SW 1271 (cell line): ENCODE data around the gene MED12.
A peak's percentile ranks its signal among the peaks of the same experiment; 100 is the strongest.

ENCODE experiments used
- DNase-seq, 2 experiments: peaks; one replicate each; lab custom pipeline; 2025; lab: John Stamatoyannopoulos, UW

The MED12 gene

DNA sequence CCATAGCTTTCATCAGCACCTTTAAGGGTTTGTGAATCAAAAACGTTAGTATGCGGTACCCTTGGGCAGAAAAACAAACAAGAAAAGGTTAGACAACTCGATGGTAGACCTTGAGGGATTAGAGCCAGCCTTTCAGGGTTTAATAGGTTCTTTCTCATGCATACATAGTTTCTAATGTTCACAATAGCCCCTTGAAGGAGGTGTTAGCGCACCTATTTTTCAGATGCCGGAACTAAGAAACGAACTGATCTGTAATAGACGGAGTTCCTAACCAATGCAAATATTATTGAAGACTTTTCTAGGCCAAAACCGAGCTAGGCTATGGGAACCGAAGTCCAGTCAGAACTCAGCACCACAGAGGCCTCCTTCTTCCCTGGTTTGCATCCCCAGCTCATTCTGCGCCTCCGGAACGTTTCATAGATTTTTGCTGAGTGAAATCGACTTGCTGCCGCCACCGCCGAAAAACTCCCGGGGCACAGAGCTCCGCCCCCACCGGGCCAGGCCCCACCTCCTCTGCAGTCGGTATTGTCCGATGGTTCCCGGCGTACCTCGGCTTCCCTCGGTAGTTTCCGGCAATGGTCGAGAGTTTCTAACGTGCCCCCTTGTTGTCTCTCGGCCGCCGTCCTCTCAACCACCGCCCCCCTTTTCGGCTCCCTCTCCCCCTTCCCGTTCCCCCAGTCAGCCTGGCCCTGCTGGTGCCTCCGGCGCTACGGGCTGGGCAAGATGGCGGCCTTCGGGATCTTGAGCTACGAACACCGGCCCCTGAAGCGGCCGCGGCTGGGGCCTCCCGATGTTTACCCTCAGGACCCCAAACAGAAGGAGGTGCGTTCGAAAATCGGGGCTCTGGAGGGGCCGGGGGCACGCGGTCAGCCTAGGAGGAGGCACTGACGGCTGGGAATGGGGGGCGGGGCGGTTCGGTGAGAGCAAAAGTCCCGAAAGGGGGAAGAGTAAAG is at the start of gene MED12:
Gene MED12, plus strand, starts transcription at position 565 of the 953 bp plus-strand sequence. Its CDS starts 159 bp downstream, at position 724.
- peak; percentile 19 to 71 for DNase-seq

DNA sequence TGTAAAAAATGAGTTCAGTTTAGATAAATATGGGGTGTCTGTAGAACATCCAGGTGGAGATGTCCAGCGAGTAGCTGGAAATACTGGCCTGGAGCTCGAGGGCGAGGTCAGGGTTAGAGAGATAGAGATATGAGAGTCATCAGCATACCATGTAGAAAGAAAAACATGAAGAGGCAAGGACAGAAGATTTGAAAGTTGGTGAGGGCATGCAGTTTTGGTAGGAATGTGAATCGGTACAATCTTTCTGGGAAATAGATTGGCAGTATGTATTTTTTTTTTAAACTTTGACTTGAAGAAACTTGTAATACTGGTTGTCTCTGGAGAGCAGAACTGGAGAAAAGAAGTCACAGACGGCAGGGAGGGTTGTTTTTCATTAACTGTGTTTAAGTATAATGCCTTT is 47.9 kb upstream of the MED12 start:
- DNase-seq = no peak

DNA sequence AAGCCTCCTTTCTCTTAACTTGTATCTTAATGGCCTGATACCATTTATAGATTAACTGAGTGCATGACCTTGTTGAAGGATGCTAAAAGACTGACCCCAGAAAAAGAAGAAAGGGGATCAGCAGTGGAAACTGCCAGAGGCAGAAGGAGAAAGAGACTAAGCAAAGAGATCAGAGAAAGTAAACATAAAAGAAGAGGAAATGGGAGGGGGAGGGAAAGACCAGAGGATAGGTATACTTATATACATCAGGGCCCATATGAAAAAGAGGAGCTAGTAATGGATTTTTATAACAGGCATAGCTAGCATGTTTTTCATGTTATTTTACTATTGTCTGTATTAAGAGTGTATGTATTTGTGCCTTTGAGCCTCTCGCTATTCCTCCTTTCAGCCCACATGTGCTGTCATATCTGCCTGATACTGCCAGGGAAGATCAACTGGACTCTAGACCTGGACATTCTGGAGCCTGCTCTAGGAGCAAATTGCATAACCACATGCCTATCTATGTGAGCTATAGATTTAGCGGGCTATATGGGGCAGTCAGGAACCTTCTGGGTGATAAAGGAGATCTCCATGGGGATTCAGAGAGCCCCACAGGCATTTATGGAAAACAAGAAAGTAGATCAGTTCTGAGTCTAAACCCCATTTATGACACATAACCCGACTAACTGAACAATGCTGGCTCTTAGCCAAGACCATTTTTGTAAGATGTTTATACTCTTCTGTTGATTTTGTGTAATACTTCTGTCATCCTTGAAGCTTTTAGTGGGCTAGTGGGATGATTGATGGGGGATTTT is 36.9 kb upstream of the MED12 start:
- no peak for DNase-seq

DNA sequence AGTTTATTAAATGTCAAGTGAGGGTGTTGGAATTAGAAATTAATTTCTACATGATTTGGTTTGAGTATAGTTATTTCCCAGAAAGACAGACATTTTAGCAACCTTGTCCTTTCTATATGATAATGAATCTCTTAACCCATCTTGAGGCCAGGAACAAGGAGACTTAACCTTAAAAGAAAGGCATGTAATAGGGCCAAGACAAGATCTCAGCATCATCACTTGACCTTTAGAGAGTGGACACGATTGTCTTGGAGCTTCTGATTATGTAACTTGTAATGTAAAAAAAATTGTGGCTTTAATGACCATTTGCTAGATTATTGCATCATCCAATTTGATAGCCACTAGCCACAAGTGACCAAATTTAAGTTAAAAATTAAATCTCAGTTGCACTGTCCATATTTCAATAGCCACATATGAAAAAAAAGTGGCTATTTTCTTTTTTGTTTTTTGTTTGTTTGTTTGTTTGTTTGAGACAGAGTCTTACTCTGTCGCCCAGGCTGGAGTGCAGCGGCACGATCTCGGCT is 36.2 kb upstream of the MED12 start:
- DNase-seq = no peak

DNA sequence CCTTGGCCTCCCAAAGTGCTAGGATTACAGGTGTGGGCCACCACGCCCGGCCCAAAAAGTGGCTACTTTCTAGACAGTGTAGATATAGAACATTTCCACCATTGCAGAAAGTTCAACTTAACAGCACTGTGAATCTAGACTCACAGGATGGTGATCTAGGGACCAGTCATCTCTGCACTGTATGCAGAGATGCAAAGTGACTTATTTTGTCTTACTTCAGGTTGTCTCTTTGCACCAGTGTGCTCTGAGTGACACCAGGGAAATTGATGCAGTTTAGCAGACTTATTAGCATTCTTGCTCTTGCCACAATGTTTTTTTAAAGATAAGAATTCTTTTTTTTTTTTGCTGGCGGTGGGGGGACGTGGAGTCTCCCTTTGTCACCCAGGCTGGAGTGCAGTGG is 35.6 kb upstream of the MED12 start:
- DNase-seq = no peak

DNA sequence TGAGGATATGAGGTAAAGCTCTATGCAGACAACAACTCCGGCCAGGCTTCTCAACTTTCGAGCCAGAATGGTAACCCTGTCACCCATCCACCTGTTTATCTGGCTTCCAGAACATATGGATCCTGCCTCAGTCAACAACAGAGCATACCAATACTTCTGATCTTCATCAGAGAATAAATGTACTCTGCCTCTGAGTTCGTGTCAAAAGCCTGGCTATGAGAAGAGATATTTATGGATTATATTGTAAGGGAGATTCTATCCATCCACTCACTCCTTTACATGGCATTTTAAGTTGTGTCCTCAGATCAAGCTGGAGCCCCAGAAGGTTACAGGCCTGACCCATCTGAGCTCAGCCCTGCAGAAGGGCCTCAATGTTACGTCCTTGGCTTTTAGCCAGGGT is 32.5 kb upstream of the MED12 start:
- DNase-seq = no peak

DNA sequence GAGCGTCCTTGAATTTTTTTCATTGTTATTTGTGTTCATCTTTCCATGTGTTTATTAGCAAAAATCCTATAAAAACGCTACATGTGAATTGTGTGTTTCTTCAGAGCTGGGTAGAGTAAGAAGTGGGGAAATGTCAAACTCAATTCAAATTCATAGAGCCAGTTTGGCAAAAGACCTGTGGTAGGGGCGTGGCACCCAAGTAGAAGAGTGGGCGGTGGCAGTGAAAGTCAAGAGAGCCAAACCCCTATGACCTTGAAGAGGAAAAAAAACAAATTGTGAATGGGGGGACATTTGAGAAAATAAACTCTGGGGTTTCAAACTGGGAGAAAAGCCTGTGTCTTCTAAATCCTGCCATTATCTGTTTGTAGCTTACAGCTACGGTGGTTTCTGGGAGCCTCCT is 27.1 kb upstream of the MED12 start:
- no peak for DNase-seq

DNA sequence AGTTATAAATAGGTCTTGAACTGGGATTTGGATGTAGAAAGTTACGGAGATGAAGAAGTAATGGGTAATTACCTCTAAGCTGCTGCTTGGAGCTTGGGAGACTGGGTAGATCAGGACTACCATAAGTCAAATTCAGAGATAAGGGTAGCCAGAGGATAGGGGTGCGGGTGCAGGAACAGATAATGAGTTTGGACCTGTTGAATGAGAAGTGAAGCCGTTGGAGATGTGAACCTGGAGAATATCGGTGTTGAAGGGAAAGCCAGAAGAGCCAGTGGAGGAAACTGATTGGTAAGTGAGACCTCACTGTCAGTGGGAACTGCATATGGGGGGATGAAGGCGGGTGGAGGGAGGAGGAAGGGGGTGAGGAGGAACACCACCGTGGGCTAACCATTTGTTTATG is 23.4 kb upstream of the MED12 start:
- DNase-seq = no peak

DNA sequence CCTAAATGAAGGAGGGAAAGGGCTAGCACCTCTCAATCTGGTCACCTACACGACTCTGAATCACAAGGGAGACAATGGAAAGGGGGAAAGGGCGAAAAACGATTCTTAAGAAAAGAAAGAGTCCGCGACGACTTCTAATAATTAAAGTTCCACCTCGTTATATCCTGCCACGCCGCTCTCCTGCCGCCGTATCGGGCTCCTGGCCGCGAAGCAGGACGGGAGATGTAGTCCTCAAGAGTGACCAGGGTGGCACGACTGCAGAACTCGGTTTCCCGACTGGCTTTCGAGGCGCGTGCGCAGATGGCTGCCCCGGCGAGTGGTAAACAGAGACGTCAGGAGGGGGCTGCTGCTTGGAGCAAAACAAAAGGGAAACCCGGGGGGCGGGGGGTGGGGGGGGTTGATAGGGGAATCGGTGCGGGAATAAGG is 22.8 kb upstream of the MED12 start, which contains the start of gene FOXO4:
Gene FOXO4, plus strand, starts transcription at position 297 of the 426 bp plus-strand sequence. CDS start 678 bp downstream, outside the sequence.
- peak; percentile 65 to 78 for DNase-seq

DNA sequence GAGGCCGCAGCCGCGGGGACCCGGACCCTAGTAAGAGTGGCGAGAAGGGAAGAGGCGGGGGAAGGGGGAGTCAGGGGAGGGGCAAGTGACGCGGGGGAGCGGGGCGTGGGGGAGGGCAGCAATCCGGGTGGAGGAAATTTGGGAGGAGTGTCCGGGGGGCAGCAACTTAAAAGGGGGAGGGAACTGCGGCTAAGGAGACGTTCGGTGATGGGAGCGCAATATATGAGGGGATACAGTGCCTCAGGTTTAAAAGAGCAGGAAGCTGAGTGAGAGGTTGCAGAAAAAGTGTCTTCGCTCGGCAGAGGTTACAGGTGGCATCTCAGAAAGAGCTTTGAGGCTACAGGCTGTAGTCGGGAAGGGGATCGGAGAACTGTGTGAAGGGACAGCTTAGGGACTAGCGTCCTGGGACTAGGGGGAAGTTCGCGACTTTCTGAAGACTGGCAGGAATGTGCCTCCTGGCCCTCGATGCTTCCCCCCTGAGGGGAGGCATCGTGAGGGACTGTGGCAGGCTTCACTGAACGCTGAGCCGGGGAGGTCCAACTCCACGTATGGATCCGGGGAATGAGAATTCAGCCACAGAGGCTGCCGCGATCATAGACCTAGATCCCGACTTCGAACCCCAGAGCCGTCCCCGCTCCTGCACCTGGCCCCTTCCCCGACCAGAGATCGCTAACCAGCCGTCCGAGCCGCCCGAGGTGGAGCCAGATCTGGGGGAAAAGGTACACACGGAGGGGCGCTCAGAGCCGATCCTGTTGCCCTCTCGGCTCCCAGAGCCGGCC is 22.2 kb upstream of the MED12 start:
- DNase-seq = peak; percentile 12 to 78

DNA sequence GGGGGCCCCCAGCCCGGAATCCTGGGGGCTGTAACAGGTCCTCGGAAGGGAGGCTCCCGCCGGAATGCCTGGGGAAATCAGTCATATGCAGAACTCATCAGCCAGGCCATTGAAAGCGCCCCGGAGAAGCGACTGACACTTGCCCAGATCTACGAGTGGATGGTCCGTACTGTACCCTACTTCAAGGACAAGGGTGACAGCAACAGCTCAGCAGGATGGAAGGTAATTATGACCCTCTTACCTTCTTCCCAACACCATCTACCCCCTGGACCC is 21.7 kb upstream of the MED12 start:
- DNase-seq = no peak

DNA sequence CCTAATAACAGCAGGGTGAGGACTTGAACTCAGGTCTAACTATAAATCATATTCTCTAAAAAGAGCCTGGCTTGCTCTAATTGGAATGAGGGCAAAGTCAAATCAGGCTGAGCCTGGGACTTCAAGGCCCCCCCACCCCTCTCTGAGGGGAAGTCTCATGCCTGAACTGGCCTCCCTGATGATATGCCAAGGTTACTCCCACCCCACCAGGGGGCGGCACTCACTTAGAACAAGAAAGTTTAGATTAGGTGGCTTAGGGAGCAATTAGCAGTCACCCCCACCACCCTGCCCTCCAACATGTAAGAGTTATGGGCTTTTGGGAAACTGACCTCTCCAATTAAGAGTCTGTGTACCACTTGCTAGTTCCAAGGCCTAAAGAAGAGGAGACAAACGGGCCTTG is 20.1 kb upstream of the MED12 start:
- peak; percentile 6 to 33 for DNase-seq

DNA sequence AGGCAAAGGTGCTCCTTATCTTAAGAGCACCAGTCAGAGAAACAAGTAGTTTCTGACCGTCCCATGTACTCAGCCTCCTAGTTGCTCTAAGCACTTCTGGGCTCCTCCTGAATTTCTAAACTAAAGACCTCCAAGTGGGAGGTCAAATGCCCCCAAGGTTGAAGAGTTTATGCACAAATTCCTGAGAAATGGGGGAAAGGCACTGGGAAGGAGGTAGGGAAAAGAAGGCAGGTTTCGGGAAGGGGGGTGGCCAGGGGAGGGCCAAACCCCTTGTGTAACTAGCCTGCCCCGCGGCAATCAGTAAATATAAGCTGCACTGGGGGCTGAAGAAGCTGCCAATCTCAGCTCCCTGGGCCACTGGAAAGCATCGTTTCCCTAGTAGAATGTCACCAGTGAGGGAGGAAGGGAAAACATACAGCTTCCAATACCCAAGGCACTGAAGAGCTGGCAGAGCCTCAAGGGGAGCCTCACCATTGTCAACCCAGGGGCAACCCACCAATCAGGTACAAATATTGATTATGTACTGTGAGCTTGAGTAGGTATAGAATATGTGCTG is 19.4 kb upstream of the MED12 start:
- DNase-seq = no peak

DNA sequence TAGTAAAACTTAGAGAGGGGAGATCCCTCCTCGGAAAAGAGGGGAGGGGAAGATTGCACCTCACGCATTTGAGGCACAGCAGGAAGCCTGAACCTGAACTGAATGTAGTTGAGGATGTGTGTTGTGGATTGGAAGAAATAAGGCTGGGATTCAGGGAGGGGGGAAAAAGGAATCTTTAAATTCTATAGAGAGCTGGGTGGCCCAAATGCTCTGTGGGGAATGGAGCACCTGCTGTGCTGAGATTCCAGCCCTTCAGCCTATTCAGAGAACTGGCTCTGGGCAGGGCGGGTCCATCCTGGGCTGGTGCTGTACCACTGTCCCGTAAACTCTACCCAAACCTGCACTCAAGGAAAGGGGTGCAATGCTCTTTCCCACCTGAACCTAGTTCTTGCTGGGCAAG is 18.7 kb upstream of the MED12 start:
- no peak for DNase-seq

DNA sequence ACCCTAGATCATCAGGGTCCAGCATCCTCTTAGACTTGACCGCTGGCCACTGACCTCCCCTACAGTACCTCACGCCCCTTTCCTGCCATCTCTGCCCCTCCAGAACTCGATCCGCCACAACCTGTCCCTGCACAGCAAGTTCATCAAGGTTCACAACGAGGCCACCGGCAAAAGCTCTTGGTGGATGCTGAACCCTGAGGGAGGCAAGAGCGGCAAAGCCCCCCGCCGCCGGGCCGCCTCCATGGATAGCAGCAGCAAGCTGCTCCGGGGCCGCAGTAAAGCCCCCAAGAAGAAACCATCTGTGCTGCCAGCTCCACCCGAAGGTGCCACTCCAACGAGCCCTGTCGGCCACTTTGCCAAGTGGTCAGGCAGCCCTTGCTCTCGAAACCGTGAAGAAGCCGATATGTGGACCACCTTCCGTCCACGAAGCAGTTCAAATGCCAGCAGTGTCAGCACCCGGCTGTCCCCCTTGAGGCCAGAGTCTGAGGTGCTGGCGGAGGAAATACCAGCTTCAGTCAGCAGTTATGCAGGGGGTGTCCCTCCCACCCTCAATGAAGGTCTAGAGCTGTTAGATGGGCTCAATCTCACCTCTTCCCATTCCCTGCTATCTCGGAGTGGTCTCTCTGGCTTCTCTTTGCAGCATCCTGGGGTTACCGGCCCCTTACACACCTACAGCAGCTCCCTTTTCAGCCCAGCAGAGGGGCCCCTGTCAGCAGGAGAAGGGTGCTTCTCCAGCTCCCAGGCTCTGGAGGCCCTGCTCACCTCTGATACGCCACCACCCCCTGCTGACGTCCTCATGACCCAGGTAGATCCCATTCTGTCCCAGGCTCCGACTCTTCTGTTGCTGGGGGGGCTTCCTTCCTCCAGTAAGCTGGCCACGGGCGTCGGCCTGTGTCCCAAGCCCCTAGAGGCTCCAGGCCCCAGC is 17.6 kb upstream of the MED12 start:
- no peak for DNase-seq

DNA sequence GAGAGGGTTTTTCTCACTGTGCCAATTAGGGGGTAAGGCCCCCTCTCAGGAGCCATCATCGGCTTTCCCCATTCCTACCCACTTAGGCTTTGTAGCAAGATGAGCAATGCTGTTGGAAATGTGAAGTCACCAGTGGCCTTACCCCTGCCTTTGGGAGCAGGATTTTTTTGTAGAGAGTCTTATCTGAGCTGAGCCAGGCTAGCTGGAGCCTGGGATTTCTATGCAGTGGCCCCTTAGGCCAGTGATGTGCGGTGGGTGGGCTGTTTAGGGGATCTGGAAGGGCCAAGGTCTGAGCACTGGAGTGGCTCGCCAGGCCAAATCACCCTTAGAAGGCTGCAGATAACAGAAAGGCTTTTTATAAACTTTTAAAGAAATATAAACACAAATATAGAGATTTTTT is 16.1 kb upstream of the MED12 start:
- DNase-seq = no peak

DNA sequence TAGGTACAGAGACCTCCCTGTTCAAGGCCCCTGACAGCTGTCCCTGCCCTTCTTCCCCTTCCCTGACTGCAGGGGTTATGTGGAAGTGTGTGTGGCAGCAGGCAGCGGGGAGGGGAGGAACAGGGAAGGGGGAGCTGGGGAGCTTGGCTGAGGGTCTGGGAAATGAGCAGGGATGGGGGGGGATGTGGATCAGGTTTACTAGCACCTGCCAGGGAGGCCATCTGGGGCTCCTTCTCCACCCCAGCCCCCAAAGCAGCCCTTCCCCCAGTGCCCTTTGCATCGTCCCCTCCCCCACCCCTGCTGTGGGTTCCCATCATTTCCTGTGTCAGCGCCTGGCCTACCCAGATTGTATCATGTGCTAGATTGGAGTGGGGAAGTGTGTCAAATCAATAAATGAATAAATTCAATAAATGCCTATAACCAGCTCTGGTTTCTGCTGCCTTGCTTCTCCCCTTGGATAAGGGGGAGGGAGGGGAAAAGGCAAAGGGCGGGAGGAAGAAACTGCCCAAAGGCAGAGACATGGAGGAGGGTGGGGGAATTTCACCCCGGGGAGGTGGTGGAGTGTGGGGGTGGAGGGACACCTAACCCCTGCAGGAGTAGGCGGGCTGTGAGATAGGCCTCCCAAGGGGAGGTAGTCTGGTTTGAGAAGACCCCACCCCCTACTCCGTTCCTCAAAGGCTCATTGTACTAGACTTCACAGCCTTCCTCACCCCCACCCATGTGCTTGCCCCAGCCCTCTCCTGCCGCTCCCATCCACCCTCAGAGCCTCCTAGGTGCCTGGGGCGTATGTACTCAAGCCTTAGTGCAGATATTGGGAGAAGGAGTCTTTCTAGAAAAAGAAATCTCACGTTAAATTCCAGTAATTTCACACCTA is 15.0 kb upstream of the MED12 start:
- DNase-seq = no peak

DNA sequence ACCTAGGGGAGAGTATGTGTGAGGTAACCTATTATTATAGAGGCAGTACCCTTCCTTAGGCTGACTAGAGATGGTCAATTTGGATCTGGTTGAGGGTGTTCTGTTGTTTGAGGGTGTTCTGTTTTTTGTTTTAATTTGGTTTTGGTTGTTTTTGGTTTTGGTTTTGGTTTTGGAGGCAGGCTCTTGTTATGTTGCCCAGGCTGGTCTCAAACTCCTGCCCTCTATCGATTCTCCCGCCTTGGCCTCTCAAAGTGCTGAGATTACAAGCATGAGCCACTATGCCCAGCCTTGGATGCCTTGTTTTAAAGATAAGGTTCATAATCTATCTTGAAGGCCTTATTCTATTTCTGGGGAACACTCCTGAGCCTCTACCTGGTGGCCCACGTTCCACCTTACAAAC is 12.8 kb upstream of the MED12 start:
- no peak for DNase-seq

DNA sequence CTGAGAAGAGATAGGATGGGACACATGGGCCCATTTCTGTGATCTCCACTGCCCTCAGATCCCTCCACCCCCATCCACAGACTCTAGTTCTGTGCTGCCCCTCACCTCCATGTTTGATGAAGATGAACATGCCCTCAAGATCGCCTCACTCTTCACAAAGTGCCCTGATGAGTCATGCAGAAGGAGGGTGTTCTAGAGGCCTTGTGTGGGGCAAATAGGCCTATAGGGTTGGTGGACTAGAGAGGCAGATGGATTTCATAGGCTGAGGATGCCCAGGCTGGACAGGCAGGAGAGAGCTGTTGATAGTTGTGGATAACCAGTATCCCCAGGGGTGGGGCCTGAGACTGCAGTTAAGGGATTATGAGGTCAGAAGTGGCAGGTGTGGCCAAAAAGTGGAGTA is 12.0 kb upstream of the MED12 start, which contains the start of gene CXorf65:
Gene CXorf65, minus strand, starts transcription at position 314 of the 400 bp plus-strand sequence. Its CDS starts 184 bp downstream, at position 130.
- no peak for DNase-seq

DNA sequence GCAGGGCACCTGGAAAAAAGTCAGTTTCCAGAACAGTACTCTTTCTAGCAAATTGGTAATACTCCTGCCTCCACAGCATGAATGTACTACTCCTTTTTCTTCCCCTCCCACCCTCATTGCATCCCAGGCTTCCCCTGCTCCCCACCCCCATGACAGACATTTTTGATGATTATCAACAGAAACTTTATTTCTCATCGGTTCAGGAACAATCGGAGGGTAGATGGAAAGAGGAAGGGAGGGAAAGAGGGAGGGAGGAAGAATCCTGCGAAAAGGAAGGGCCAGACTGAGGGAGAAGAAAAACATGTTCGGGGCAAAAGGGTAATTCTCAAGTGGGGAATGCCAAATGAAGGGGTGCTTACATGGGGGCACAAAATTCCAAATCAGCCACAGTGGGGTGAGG is 11.2 kb upstream of the MED12 start:
- DNase-seq = no peak
